Measurements from ENCODE around the gene SPINK14.

The SPINK14 gene

GRCh38 chr5:148168246-148168645 lies at the start of gene SPINK14:
Gene SPINK14 (plus strand): TSS chr5:148168546. CDS start chr5:148169733, 1,187 bp downstream.
- no peak for DNase-seq (ENCODE audit: low spot score)

DNA sequence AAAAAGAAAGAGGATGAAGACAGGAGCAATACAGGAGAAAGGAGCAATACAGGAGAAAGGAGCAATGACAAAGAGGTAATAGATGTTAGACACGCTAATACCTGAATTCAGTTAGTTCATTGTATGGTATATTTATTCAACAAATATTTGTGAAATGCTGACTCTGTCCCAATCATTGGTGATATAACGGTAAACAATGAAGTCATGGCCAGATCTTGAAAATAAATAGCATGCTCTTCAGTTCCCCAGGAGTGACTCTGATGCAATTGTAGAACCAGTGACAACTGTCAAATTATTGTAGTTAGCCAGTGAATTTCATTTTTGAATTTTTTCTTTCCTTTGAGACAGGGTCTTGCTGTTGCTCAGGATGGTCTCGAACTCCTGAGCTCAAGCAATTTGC lies 48.0 kb upstream of the SPINK14 start:
- no peak for DNase-seq (ENCODE audit: low spot score)

GRCh38 chr5:148125641-148126040 lies 42.7 kb upstream of the SPINK14 start:
- no peak for DNase-seq (ENCODE audit: low spot score)

DNA sequence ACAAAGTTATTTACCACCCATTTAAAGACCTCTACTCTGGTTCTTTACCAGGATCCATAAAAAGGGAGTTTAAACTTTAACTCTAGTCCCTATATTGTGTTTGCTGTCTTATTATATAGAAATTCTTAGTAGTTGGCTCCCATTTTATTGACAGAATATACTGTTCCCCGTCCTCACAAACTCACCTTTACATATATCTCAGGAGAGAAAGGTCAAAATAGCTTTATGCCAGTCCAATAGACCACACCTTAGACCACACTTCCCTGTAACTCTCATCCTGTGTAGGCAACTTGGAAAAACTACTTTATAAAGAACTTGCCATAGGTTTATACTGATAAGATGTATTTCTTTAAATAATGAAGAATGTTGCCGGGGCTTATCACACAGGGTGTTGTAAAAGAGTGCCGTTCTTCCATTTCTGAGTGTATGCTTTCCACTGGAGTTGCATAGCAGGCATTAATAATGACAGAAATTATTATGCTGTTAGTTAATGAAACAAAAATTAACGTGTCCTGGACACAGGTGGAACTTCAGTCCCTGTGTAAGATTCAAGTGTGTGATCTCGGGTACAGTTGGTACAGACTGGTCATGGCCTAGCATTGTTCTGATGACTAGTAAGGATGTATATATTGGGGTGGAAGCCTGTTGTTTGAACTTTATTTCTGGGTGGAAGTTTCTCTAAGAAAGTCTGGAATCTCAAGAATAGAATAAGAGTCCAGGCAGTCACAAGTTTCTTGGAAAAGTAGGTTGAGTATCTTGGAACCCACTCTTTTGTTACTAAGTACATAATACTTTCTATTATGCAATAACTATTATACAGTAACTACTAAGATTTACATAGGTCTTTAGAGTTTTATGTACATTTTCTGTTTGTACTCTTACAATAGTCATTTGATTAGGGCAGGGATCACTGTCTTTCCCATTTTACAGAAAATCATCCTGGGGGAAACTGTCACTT lies 33.0 kb upstream of the SPINK14 start:
- no peak for DNase-seq (ENCODE audit: low spot score)

DNA sequence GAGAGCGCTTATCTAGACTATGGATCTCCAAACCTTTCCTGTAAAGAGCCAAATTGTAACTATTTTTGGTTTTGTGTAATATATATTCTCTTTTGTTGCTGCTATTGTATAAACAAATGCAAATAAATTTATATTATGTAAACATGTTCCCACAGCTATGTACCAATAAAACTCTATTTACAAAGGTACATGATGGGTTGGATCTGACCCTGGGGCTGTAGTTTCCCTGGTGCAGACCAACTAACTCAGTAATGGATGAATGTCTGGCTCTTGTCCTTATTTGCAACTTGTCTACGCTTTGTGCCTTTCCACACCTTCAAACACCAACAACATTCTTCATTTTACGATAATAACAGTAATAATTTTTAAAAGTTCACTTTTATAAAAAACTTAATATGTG lies 27.5 kb upstream of the SPINK14 start:
- no peak for DNase-seq (ENCODE audit: low spot score)

GRCh38 chr5:148141645-148142044 lies 26.7 kb upstream of the SPINK14 start:
- DNase-seq (ENCODE audit: low spot score), result no peak

DNA sequence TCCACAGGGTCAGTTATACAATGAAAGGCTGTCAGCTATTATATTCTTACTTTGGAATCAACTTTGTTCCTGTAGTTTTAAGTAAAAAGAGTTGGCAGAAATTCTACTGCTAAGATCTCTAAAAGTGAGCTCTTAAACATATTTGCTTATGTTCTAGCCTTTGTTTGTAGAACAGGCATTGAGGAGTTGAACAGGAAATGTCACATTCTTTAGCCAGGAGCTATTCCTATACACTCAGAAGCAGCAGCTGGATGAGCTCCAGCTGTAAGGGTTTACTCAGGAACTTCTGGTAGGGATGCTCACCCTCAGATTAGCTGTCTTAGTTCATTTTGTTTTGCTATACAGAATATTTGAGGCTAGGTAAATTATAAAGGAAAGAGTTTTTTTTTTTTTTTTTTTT lies 22.4 kb upstream of the SPINK14 start:
- DNase-seq (ENCODE audit: low spot score), result no peak

GRCh38 chr5:148146487-148146886 lies 21.9 kb upstream of the SPINK14 start:
- DNase-seq (ENCODE audit: low spot score), result no peak

- DNase-seq (ENCODE audit: low spot score), result no peak
Measured at GRCh38 chr5:148147415-148147814, 20.9 kb upstream of the SPINK14 start.

- DNase-seq (ENCODE audit: low spot score), result no peak
Measured at GRCh38 chr5:148151872-148152271, 16.5 kb upstream of the SPINK14 start.

- DNase-seq (ENCODE audit: low spot score), result no peak
Measured at GRCh38 chr5:148152781-148153180, 15.6 kb upstream of the SPINK14 start.

DNA sequence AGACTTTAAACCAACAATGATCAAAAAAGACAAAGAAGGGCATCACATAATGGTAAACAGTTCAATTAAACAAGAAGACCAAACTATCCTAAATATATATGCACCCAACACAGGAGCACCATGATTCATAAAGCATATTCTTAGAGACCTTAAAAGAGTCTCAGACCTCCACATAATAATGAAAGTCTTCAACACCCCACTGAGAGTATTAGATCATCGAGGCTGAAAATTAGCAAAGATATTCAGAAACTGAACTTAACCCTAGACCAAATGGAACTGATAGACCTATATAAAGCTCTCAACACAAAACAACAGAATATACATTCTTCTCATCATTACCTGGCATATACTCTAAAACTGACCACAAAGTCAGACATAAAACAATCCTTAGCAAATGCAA lies 11.7 kb upstream of the SPINK14 start:
- no peak for DNase-seq (ENCODE audit: low spot score)

DNA sequence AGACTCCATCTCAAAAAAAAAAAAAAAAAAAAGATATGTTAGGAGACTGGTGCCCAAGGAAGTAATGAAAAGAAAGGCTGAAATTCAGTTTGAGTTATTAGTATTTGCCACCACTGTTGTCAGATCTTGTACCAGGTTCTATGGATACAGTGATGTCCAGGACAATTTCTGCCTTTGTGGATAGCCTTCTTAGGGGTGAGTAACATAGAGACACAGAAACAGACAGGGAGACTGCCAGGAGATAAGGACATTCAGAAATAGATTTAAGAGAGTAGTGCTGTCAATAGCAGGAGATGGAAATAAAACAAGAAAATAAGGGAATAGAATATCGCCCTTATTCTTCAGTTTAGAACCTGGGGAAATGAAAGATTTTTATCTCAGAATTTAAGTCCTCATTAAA lies 6.3 kb upstream of the SPINK14 start:
- DNase-seq (ENCODE audit: low spot score), result no peak

DNA sequence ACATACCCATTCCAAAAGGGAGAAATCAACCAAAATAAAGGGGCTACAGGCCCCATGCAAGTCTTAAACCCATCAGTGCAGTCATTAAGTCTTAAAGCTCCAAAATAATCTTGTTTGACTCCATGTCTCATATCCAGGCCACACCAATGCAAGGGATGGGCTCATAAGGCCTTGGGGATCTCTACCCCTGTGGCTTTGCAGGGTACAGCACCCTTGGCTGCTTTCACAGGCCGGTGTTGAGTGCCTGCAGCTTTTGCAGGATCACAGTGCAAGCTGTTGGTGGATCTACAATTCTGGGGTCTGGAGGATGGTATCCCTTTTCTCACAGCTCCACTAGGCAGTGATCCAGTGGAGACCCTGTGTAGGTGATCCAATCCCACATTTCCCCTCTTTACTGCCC lies 5.0 kb upstream of the SPINK14 start:
- no peak for DNase-seq (ENCODE audit: low spot score)

- no peak for DNase-seq (ENCODE audit: low spot score)
Measured at GRCh38 chr5:148166550-148167283, 1.6 kb upstream of the SPINK14 start.

GRCh38 chr5:148172377-148172776 lies 4.0 kb downstream of the SPINK14 start:
- no peak for DNase-seq (ENCODE audit: low spot score)

DNA sequence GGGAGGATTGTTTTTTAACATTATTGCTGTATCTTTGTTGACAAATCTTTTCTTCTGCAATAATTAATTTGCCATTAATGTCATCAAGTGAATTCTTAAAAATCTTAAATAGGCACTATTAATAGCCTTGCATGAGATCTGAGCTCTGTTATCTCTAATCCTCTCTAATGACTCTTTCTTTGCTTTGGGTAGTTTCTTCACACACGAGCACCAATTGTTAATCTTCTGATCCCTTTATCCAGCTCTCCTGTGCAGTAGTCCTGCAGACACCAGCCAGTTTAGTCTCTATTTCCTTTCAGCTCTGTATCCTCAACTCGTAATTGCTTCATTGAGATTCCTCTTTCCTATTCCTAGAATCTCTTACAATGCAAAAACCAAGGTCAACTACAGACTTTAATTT lies 8.1 kb downstream of the SPINK14 start:
- no peak for DNase-seq (ENCODE audit: low spot score)

GRCh38 chr5:148177207-148177606 lies 8.9 kb downstream of the SPINK14 start:
- DNase-seq (ENCODE audit: low spot score), result no peak

DNA sequence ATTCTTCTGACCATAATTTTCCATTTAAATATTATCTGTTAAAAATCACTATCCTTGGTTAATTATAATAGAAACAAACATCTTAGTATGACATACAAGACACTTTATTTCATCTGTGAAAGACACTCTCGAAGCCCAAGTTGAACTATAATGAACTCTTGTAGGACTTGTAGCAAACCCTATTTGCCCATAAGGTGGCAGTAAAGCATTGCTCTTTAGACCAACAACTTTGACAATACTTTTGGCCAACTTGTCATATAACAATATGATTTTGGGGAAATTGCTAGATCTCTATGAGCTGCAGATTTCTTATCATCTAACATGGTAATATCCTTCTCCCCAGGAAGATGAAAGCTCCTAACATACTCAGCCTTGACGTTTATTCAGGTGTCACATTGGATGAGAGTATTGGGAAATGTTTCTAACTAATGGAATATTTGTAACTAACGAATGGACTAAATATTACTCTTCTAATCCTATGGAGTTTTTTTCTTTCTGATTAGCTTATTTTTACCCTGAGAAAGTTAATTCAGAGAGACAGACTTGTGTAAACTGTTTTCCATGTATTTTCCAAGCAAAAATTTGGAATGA lies 11.0 kb downstream of the SPINK14 start:
- peak; percentile 4 for DNase-seq (ENCODE audit: low spot score)

DNA sequence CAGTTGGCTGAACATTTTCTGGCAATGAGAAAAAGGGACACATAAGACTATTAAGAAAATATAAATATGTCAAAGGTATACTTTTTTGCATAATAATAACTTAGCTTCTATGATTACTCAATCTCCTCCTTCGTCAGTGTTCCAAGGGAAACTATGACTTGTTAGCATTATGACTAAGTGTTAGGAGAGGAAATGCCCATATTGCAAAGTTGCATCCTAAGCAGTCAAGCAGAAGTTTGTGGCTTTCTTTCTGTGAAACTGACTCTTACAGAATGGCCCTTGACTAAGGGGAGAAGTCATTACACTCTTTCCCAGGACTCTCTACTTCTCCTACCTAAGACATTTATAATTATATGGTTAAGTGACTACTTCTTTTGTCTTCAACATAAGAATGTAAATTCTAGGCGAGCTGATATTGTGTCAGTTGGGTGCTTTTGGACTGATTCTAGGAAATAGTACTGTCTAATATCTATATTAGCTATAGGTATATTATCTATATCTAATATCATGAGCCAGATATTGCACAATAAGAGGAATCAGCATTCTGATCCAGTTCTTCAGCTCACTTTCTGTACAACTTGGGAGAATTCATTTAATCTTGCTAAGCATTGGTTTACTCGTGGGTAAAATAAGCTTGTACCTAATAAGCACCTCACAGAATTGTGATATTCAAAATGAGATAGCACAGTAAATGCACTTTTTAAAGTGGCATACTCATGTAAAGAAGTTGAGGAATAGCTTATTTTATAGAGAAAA lies 18.1 kb downstream of the SPINK14 start:
- peak; percentile 2 for DNase-seq (ENCODE audit: low spot score)

DNA sequence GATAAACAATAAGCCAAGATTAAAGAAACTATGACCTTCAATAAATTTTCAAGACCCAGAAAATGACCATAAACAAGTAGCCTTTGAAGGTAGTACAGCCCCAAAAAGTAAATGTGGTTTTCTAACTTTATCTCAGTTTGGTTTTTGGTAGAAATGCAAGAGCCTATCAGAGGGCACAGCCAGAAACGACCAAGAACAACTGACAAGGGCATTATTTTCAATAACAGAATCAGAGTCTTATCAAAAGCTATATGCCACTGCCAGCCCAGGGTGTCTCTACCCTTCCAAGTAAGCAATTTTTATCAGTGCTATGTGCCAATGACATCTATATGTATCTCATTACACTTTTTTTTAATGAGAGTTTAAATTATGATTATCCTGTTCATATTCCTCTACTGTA lies 22.7 kb downstream of the SPINK14 start:
- DNase-seq (ENCODE audit: low spot score), result no peak

GRCh38 chr5:148193202-148193601 lies 24.9 kb downstream of the SPINK14 start:
- DNase-seq (ENCODE audit: low spot score), result no peak
